HG02642 (cell line): ENCODE measurements around the gene VAMP2.
A peak's percentile ranks its signal among the peaks of the same experiment; 100 is the strongest.

Experiments used
- ATAC-seq: cut with Tn5 transposase; IDR thresholded peaks from one replicate; pipeline ENCODE4 v1.9.1; 2021; ENCODE audit warnings: mild to moderate bottlenecking; ENCODE audit not compliant: unreplicated experiment, poor library complexity

VAMP2 gene

DNA sequence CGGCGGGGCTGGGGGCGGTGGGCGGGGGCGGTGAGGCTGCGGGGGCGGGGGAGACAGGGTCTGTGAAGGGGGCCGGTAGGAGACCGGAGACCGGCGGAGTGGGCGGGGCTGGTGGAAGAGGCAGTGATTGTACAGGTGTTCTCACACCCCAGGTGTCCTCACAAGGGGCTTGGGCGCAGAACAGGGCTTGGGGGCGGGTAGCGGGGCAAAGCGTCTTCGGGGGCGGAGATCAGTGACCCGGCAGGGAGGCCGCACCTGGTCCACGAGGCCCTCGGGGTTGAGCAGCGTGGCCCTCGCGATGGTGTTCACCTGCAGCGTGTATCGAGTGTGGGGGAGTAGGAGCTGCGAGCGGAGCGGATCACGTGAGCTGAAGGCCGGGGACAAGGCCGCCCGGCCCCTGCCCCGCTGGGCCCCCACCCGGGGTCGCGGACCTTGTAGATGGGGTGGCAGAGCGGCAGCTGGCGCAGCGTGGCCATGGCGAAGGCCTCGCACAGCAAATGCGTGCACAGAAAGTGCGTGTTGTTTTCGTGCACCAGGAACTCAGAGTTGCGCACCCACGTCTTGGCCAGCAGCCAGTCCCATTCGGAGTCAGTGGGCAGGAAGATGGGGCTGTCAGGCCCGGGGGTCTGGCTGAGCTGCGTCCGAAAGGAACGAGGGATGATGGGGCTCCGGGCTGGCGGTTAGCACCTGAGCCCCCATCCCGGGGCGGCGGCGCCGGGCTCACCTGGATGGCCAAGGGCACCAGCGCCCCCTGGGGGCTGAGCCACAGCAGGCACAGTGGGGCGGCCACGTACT is 52.9 kb downstream of the VAMP2 start:
- peak; percentile 59 for ATAC-seq
